NCI-H1436 (cell line): ENCODE data around the gene SRL.
"Not testable (repeated sequence)": the region's sequence is repeated elsewhere in the genome, so short reads cannot be mapped to it uniquely, and the experiment has no call there.

Experiments used
- DNase-seq: peaks from one replicate; lab custom pipeline; 2025; lab: John Stamatoyannopoulos, UW

SRL gene

GRCh38 chr16:4160658-4161430 lies 81.0 kb downstream of the SRL start:
- DNase-seq: no peak

- DNase-seq: no peak
These were observed 82.2 kb downstream of the SRL start for GRCh38 chr16:4159726-4160125.

- DNase-seq: no peak
These were observed 83.5 kb downstream of the SRL start for GRCh38 chr16:4158143-4159093.

- DNase-seq: no peak
These were observed 84.5 kb downstream of the SRL start for GRCh38 chr16:4157376-4157825.

- not testable (repeated sequence) for DNase-seq
These were observed 85.4 kb downstream of the SRL start for GRCh38 chr16:4156503-4156902.

GRCh38 chr16:4153364-4153763 lies 88.5 kb downstream of the SRL start:
- not testable (repeated sequence) for DNase-seq

- no peak for DNase-seq
These were observed 89.6 kb downstream of the SRL start for GRCh38 chr16:4152267-4152666.

GRCh38 chr16:4147236-4147635 lies 94.6 kb downstream of the SRL start:
- no peak for DNase-seq

GRCh38 chr16:4142268-4142667 lies 99.6 kb downstream of the SRL start:
- DNase-seq: no peak

- DNase-seq: no peak
These were observed 100.3 kb downstream of the SRL start for GRCh38 chr16:4141604-4142003.

- peak; percentile 5 for DNase-seq
These were observed 101.2 kb downstream of the SRL start for GRCh38 chr16:4140652-4141051.

- DNase-seq: no peak
These were observed 101.9 kb downstream of the SRL start for GRCh38 chr16:4139968-4140367.
